SU-DHL-6 (cell line): Measurements from ENCODE around the gene SLC35E4.

Source experiments
- EZH2phosphoT487 ChIP-seq: fragments of 200-600 bp; sonication (generic), shearing (Covaris generic); conservative IDR thresholded peaks from 2 replicates; pipeline ENCODE4 v1.6.1; 2018; ENCODE audit warnings: mild to moderate bottlenecking, antibody characterized with exemption, low read length, moderate library complexity, mixed read lengths
- TF ChIP-seq, protein P1 (sequence below): fragments of 200-600 bp; sonication (generic); IDR thresholded peaks from one replicate; pipeline ENCODE4 v1.5.1; 2017; ENCODE audit warnings: antibody characterized with exemption, mild to moderate bottlenecking, low read length, moderate library complexity; ENCODE audit not compliant: insufficient read depth, poor library complexity, severe bottlenecking

DNA sequence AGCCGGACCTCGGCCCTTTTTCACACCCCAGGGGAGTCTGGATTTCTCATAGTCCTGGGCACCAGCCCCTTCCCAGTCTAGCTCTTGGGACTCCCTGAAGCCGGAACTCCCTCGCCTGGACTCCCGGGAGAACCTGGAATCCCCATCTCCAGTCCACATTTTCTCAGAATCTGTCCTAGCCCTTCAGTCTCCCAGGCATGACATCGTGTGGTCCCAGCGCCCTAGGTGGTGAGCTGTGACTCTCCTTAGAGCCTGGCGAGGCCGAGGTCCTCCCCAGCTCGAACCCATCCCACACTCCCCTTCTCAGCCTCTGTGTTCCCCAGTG is 32.8 kb downstream of the SLC35E4 start:
- TF ChIP-seq, protein P1, sequence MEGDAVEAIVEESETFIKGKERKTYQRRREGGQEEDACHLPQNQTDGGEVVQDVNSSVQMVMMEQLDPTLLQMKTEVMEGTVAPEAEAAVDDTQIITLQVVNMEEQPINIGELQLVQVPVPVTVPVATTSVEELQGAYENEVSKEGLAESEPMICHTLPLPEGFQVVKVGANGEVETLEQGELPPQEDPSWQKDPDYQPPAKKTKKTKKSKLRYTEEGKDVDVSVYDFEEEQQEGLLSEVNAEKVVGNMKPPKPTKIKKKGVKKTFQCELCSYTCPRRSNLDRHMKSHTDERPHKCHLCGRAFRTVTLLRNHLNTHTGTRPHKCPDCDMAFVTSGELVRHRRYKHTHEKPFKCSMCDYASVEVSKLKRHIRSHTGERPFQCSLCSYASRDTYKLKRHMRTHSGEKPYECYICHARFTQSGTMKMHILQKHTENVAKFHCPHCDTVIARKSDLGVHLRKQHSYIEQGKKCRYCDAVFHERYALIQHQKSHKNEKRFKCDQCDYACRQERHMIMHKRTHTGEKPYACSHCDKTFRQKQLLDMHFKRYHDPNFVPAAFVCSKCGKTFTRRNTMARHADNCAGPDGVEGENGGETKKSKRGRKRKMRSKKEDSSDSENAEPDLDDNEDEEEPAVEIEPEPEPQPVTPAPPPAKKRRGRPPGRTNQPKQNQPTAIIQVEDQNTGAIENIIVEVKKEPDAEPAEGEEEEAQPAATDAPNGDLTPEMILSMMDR: no peak
- TF ChIP-seq EZH2phosphoT487: no peak
